ENCODE measurements around the gene ASTN2. TPM values are rescaled to one million over a fixed set of nuclear protein-coding genes. Genes with fewer than 3 reads are reported as not detected.

ASTN2 gene
- total and polyA plus RNA-seq, 10 of the 15 experiments (the other 5 are each of a cell fraction or from before 2014, with no cell fraction given) = 1.4 to 15.7 (median 7.0) TPM

DNA sequence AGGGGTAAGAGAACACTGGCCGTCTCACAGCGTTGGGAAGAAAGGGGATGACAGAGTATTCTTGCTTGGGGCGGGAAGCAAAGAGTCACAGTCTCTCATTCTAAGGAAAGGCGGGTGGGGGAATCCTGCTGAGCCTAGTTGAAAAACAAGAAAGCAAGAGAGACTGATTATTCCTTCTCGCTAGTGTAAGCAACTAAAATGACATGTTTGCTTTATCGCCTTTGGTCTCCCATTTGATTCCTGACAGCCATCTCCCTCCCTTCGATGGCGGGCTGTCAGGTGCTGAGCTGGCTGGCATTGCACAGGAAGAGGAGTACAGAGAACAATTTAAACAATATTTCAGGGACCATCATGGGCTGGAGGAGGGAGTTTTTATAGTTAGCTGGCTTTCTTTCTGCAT, 331.3 kb downstream of the ASTN2 start:
- no TSS peak for BruUV-seq (replicated peaks)
- Histone ChIP-seq H4K20me1 (ENCODE audit: control insufficient read depth, insufficient read depth) (no peaks in the 10 kb centered on the region), H3K4me2 (ENCODE audit: control insufficient read depth, insufficient read depth) (no peak overlapping the region), H3K9ac (ENCODE audit: control insufficient read depth, insufficient read depth, low read length) (no peak overlapping the region), H3K36me3 (ENCODE audit: control insufficient read depth in 2 of 2, insufficient read depth in 2 of 2, low read length in 1 of 2) (no peaks in the 10 kb centered on the region), H3K9me3 (replicated peaks; ENCODE audit: control insufficient read depth, insufficient read depth, low read length) (no peaks in the 10 kb centered on the region), H2AFZ (ENCODE audit: control insufficient read depth, low read depth, low read length) (no peak overlapping the region), H3K27ac (ENCODE audit: control insufficient read depth, insufficient read depth) (no peak overlapping the region), H3K4me1 (ENCODE audit: control insufficient read depth, insufficient read depth, low read length) (no peaks in the 10 kb centered on the region), H3K27me3 (replicated peaks in 1 of 2; ENCODE audit: control insufficient read depth in 2 of 2, insufficient read depth in 2 of 2, low read length in 1 of 2) (no peaks in the 10 kb centered on the region), H3K4me3 (no peak overlapping the region), H3K79me2 (ENCODE audit: control insufficient read depth, insufficient read depth, low read length) (no peaks in the 10 kb centered on the region)
- in situ Hi-C loops (cut with MboI) (loop anchor here (10.0 kb wide), 1 partner anchor 61 kb away; no protein-coding TSS in a partner anchor), intact Hi-C loops (cut with micrococcal nuclease; ENCODE audit: unreplicated experiment) (loop anchor here (10.0 kb wide), 1 partner anchor 349 kb away; no protein-coding TSS in a partner anchor)
- no peak for ATAC-seq
- no peak for TF ChIP-seq RCOR1 (conservative IDR thresholded peaks at IDR 0.05; ENCODE audit: low read depth, low read length)
- TF ChIP-seq PBX3 (IDR thresholded peaks at IDR 0.05; ENCODE audit: insufficient replicate concordance, low read depth, low read length) = no peak
- no peak for TF ChIP-seq IRF4 (IDR thresholded peaks at IDR 0.05; ENCODE audit: low read depth, low read length)
- TF ChIP-seq ZNF24 (IDR thresholded peaks at IDR 0.05) = no peak
- TF ChIP-seq FOXM1 (IDR thresholded peaks at IDR 0.05; ENCODE audit: low read depth, low read length) = no peak
- TF ChIP-seq ZNF384 (IDR thresholded peaks at IDR 0.05; ENCODE audit: borderline replicate concordance, low read depth, low read length) = no peak
- TF ChIP-seq, protein P1, sequence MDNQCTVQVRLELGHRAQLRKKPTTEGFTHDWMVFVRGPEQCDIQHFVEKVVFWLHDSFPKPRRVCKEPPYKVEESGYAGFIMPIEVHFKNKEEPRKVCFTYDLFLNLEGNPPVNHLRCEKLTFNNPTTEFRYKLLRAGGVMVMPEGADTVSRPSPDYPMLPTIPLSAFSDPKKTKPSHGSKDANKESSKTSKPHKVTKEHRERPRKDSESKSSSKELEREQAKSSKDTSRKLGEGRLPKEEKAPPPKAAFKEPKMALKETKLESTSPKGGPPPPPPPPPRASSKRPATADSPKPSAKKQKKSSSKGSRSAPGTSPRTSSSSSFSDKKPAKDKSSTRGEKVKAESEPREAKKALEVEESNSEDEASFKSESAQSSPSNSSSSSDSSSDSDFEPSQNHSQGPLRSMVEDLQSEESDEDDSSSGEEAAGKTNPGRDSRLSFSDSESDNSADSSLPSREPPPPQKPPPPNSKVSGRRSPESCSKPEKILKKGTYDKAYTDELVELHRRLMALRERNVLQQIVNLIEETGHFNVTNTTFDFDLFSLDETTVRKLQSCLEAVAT (IDR thresholded peaks at IDR 0.05) = no peak
- TF ChIP-seq, protein P2, sequence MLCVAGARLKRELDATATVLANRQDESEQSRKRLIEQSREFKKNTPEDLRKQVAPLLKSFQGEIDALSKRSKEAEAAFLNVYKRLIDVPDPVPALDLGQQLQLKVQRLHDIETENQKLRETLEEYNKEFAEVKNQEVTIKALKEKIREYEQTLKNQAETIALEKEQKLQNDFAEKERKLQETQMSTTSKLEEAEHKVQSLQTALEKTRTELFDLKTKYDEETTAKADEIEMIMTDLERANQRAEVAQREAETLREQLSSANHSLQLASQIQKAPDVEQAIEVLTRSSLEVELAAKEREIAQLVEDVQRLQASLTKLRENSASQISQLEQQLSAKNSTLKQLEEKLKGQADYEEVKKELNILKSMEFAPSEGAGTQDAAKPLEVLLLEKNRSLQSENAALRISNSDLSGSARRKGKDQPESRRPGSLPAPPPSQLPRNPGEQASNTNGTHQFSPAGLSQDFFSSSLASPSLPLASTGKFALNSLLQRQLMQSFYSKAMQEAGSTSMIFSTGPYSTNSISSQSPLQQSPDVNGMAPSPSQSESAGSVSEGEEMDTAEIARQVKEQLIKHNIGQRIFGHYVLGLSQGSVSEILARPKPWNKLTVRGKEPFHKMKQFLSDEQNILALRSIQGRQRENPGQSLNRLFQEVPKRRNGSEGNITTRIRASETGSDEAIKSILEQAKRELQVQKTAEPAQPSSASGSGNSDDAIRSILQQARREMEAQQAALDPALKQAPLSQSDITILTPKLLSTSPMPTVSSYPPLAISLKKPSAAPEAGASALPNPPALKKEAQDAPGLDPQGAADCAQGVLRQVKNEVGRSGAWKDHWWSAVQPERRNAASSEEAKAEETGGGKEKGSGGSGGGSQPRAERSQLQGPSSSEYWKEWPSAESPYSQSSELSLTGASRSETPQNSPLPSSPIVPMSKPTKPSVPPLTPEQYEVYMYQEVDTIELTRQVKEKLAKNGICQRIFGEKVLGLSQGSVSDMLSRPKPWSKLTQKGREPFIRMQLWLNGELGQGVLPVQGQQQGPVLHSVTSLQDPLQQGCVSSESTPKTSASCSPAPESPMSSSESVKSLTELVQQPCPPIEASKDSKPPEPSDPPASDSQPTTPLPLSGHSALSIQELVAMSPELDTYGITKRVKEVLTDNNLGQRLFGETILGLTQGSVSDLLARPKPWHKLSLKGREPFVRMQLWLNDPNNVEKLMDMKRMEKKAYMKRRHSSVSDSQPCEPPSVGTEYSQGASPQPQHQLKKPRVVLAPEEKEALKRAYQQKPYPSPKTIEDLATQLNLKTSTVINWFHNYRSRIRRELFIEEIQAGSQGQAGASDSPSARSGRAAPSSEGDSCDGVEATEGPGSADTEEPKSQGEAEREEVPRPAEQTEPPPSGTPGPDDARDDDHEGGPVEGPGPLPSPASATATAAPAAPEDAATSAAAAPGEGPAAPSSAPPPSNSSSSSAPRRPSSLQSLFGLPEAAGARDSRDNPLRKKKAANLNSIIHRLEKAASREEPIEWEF (IDR thresholded peaks at IDR 0.05; ENCODE audit: insufficient replicate concordance, low read depth, low read length) = no peak
- TF ChIP-seq SRF (IDR thresholded peaks at IDR 0.05; ENCODE audit: low read depth in 2 of 2, low read length in 2 of 2) = no peak
- CTCF ChIA-PET = no interaction called here
- RAD21 ChIA-PET (ENCODE audit: unreplicated experiment) = no interaction called here
- WGBS (ENCODE audit: insufficient coverage, insufficient replicate concordance, low lambda C conversion rate, missing lambda C conversion rate) = 32% methylated on average over 8 of the region's 8 CpGs
- no peak for DNase-seq (ENCODE audit: low read depth, low spot score)
- no peak for FAIRE-seq
- POLR2A ChIA-PET = no interaction called here
- SMC1A ChIA-PET (ENCODE audit: uncharacterized antibody, unreplicated experiment) = interaction anchor here (0.6 kb wide), 1 partner anchor 337 kb away, joined by 3 read pairs; no protein-coding TSS in a partner anchor
